OCI-LY1 (cell line): ENCODE measurements around the gene LGR5.

Experiments
- EZH2 ChIP-seq: fragments of 200-600 bp; sonication (generic), shearing (Covaris generic); IDR thresholded peaks from 2 replicates; pipeline ENCODE4 v1.8.0; 2017; ENCODE audit warnings: borderline replicate concordance, mixed run types, mild to moderate bottlenecking, antibody characterized with exemption, low read length, moderate library complexity, mixed read lengths
- TF ChIP-seq, protein P1 (sequence below): fragments of 200-600 bp; sonication (generic), shearing (Covaris generic); IDR thresholded peaks from 2 replicates; pipeline ENCODE4 v1.5.1; 2017; ENCODE audit warnings: mild to moderate bottlenecking, antibody characterized with exemption, low read length, moderate library complexity, mixed read lengths

DNA sequence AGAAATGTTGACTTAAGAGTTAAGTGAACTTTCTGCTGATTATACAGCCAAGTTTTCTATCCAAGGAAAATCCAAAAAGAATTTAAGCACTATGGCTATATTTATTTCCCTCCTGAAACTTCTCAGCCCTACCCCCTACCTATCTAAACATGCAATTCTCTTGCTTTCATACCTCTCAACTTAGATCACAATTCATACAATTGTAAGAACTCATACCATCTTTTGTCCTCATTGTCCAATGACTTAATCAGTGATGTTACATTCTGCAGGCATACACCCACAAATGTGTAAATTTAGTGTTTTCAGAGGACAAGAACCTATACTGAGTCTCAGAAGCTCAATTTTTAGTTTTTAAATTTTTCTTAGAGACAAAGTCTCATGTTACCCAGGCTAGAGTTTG is 161.9 kb downstream of the LGR5 start:
- TF ChIP-seq, protein P1, sequence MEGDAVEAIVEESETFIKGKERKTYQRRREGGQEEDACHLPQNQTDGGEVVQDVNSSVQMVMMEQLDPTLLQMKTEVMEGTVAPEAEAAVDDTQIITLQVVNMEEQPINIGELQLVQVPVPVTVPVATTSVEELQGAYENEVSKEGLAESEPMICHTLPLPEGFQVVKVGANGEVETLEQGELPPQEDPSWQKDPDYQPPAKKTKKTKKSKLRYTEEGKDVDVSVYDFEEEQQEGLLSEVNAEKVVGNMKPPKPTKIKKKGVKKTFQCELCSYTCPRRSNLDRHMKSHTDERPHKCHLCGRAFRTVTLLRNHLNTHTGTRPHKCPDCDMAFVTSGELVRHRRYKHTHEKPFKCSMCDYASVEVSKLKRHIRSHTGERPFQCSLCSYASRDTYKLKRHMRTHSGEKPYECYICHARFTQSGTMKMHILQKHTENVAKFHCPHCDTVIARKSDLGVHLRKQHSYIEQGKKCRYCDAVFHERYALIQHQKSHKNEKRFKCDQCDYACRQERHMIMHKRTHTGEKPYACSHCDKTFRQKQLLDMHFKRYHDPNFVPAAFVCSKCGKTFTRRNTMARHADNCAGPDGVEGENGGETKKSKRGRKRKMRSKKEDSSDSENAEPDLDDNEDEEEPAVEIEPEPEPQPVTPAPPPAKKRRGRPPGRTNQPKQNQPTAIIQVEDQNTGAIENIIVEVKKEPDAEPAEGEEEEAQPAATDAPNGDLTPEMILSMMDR = no peak
- TF ChIP-seq EZH2 = no peak
